Endothelial cell of umbilical vein (primary cell): Measurements from ENCODE around the gene GPR34. TPM values are rescaled to one million over a fixed set of nuclear protein-coding genes. Genes with fewer than 3 reads are reported as not detected.
"Not testable (repeated sequence)": the region's sequence is repeated elsewhere in the genome, so short reads cannot be mapped to it uniquely, and the experiment has no call there.

Source experiments
- Bru-seq: library from RNA; stranded (reverse); fragments of 400-500 nt; gene quantifications from one replicate; lab custom pipeline; 2021; lab: Mats Ljungman, UMichigan
- BruChase-seq, 2 experiments: library from RNA; stranded (reverse); fragments of 400-500 nt; gene quantifications; one replicate each; lab custom pipeline; 2021; lab: Mats Ljungman, UMichigan
- BruUV-seq: library from RNA; stranded (reverse); fragments of 400-500 nt; replicated peaks from 2 replicates; lab custom pipeline; 2021; lab: Mats Ljungman, UMichigan
- CTCF ChIA-PET: fragments of 300-600, 350-600 bp; sonication (Branson Sonifier 250); formaldehyde crosslinking; loops from one replicate; lab custom pipeline; 2021; ENCODE audit warnings: antibody characterized with exemption, inconsistent platforms; lab: Charles Lee
- POLR2A ChIA-PET: fragments of 300-600, 350-600 bp; sonication (Branson Sonifier 250); formaldehyde crosslinking; loops from one replicate; lab custom pipeline; 2021; ENCODE audit warnings: antibody characterized with exemption, inconsistent platforms; lab: Charles Lee
- DNase-seq: peaks from one replicate; pipeline ENCODE4 v3.0.0-alpha.2; 2011; ENCODE audit warnings: low read depth, low spot score
- FAIRE-seq: peaks from 2 replicates; lab custom pipeline; 2011; peaks lifted over from hg19 to GRCh38; lab: Jason Lieb, UNC
- H2AFZ ChIP-seq: 2 replicates; pipeline ENCODE4 v1.6.0; 2012; ENCODE audit warnings: low read depth, low read length, control low read depth, inconsistent platforms
- H3K27ac ChIP-seq: 2 replicates; pipeline ENCODE4 v1.5.1; 2011; ENCODE audit warnings: low read depth, mild to moderate bottlenecking, control low read depth, low read length, moderate library complexity; ENCODE audit not compliant: insufficient read depth
- H3K27me3 ChIP-seq, 2 experiments: 2 replicates each; pipeline versions ENCODE4 v1.6.0 to v1.6.1; 2011; ENCODE audit warnings: low read length in 2 of 2, mixed read lengths in 1 of 2; ENCODE audit not compliant: control insufficient read depth in 2 of 2, insufficient read depth in 2 of 2
- H3K36me3 ChIP-seq, 2 experiments: 2 replicates in 1 of 2; 3 replicates in 1 of 2; pipeline ENCODE4 v1.5.1; 2011; ENCODE audit warnings: low read length in 2 of 2, mild to moderate bottlenecking in 1 of 2, moderate library complexity in 1 of 2; ENCODE audit not compliant: control insufficient read depth in 2 of 2, insufficient read depth in 2 of 2; ENCODE audit errors: extremely low read depth in 1 of 2
- H3K4me1 ChIP-seq: 3 replicates; pipeline ENCODE4 v1.5.1; 2011; ENCODE audit warnings: mild to moderate bottlenecking, low read length; ENCODE audit not compliant: control insufficient read depth, insufficient read depth; ENCODE audit errors: extremely low read depth
- H3K4me2 ChIP-seq: 2 replicates; pipeline ENCODE4 v1.6.1; 2011; ENCODE audit warnings: low read length, control low read depth, mixed read lengths; ENCODE audit not compliant: insufficient read depth
- H3K4me3 ChIP-seq, 3 experiments: fragments of 200-600 bp in 1 of 3; sonication (generic), shearing (Covaris generic) in 1 of 3; replicated peaks in 1 of 3; 2 replicates each; pipeline ENCODE4 v1.5.1; 2011 to 2016; ENCODE audit warnings: control low read depth in 3 of 3, low read length in 3 of 3, mild to moderate bottlenecking in 2 of 3, inconsistent platforms in 1 of 3, low read depth in 1 of 3, moderate library complexity in 1 of 3; ENCODE audit not compliant: insufficient read depth in 1 of 3
- H3K79me2 ChIP-seq: 2 replicates; pipeline ENCODE4 v1.6.0; 2012; ENCODE audit warnings: low read length, inconsistent platforms; ENCODE audit not compliant: control insufficient read depth, insufficient read depth
- H3K9ac ChIP-seq: replicated peaks from 2 replicates; pipeline ENCODE3; 2011; ENCODE audit warnings: low read length, control low read depth; ENCODE audit not compliant: insufficient read depth; ENCODE audit errors: extremely low read depth
- H3K9me1 ChIP-seq: replicated peaks from 3 replicates; pipeline ENCODE4 v1.6.0; 2011; ENCODE audit warnings: mild to moderate bottlenecking, low read length; ENCODE audit not compliant: control insufficient read depth, insufficient read depth; ENCODE audit errors: extremely low read depth
- H3K9me3 ChIP-seq: replicated peaks from 2 replicates; pipeline ENCODE4 v1.5.1; 2012; ENCODE audit warnings: low read length, inconsistent platforms; ENCODE audit not compliant: control insufficient read depth, insufficient read depth
- H4K20me1 ChIP-seq: replicated peaks from 2 replicates; pipeline ENCODE3; 2011; ENCODE audit warnings: mild to moderate bottlenecking, low read length; ENCODE audit not compliant: control insufficient read depth, insufficient read depth; ENCODE audit errors: extremely low read depth
- CTCF ChIP-seq, 2 donors: IDR thresholded peaks; 1 replicate in 1 of 2; 2 replicates in 1 of 2; pipeline ENCODE4 v1.5.1; 2011; ENCODE audit warnings: low read length in 2 of 2, mild to moderate bottlenecking in 2 of 2, moderate library complexity in 2 of 2, control low read depth in 1 of 2, inconsistent platforms in 1 of 2, low read depth in 1 of 2; ENCODE audit not compliant: insufficient read depth in 1 of 2; ENCODE audit errors: extremely low read depth in 1 of 2
- EZH2 ChIP-seq: IDR thresholded peaks from 2 replicates; pipeline ENCODE4 v1.6.1; 2012; ENCODE audit warnings: borderline replicate concordance, low read depth, mild to moderate bottlenecking, moderate library complexity, low read length, inconsistent platforms; ENCODE audit not compliant: severe bottlenecking
- FOS ChIP-seq: IDR thresholded peaks from 2 replicates; pipeline ENCODE4 v1.6.1; 2011; ENCODE audit warnings: mild to moderate bottlenecking, low read length, moderate library complexity, borderline replicate concordance; ENCODE audit not compliant: insufficient read depth
- GATA2 ChIP-seq: IDR thresholded peaks from 2 replicates; pipeline ENCODE4 v1.7.0; 2011; ENCODE audit warnings: low read depth, mild to moderate bottlenecking, moderate library complexity, mixed read lengths, low read length; ENCODE audit not compliant: insufficient read length, insufficient read depth
- JUN ChIP-seq: IDR thresholded peaks from 2 replicates; pipeline ENCODE4 v1.6.1; 2011; ENCODE audit warnings: borderline replicate concordance, low read depth; ENCODE audit not compliant: insufficient read length, insufficient read depth
- MAX ChIP-seq: IDR thresholded peaks from 2 replicates; pipeline ENCODE4 v1.6.1; 2011; ENCODE audit not compliant: insufficient read depth, insufficient read length
- POLR2A ChIP-seq: IDR thresholded peaks from 2 replicates; pipeline ENCODE4 v1.6.1; 2012; ENCODE audit warnings: low read depth, mild to moderate bottlenecking, control low read depth, low read length
- POLR2AphosphoS5 ChIP-seq: IDR thresholded peaks from 2 replicates; pipeline ENCODE4 v1.6.1; 2012; ENCODE audit warnings: low read depth, mild to moderate bottlenecking, control low read depth, low read length, moderate library complexity; ENCODE audit not compliant: insufficient read depth
- dilution Hi-C: fragments of 300-500 bp; cut with MboI; formaldehyde crosslinking; loops from one replicate; pipeline ENCODE4 v1.15.0; 2019; ENCODE audit warnings: low sequenced_read_pairs; ENCODE audit not compliant: extremely low pct_ligation_motif_present
- intact Hi-C: fragments of 100-400 bp; cut with micrococcal nuclease; formaldehyde crosslinking; loops from one replicate; pipeline ENCODE4 v1.10.0; 2022
- long read RNA-seq: library from polyadenylated mRNA; stranded (forward); transcript quantifications from one replicate; pipeline ENCODE4 v2.0.0, GENCODE V29; 2021
- polyA minus RNA-seq, 3 experiments: library from RNA; depleted of rRNA, polyadenylated mRNA; stranded (reverse); fragments of >200 nt; gene quantifications; 1 replicate in 1 of 3; 2 replicates in 2 of 3; pipeline ENCODE4 v1.2.3, GENCODE V29; 2011
- polyA plus RNA-seq, 4 experiments: library from polyadenylated mRNA; depleted of rRNA in 3 of 4; stranded (reverse) in 3 of 4; unstranded in 1 of 4; fragments of >200 nt; gene quantifications; 2 replicates each; pipeline versions ENCODE4 v1.2.1 to v1.2.3, GENCODE V29; 2011 to 2012; ENCODE audit warnings: missing spikeins in 1 of 4
- total RNA-seq: library from RNA; stranded (reverse); gene quantifications from 2 replicates; pipeline ENCODE4 v1.2.3, GENCODE V29; 2021

Gene GPR34, protein sequence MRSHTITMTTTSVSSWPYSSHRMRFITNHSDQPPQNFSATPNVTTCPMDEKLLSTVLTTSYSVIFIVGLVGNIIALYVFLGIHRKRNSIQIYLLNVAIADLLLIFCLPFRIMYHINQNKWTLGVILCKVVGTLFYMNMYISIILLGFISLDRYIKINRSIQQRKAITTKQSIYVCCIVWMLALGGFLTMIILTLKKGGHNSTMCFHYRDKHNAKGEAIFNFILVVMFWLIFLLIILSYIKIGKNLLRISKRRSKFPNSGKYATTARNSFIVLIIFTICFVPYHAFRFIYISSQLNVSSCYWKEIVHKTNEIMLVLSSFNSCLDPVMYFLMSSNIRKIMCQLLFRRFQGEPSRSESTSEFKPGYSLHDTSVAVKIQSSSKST
- total RNA-seq = not detected in 2 replicates
- polyA plus RNA-seq = not detected in 2 replicates
- polyA plus RNA-seq (2011; cell fraction: cytosol; rRNA removed) = not detected in 2 replicates
- polyA plus RNA-seq (2011; cell fraction: nucleus; rRNA removed) = not detected in 2 replicates
- polyA plus RNA-seq (2012) = not detected in 2 replicates
- polyA minus RNA-seq = not detected in 2 replicates
- polyA minus RNA-seq (2011; cell fraction: cytosol; rRNA and poly(A)+ RNA removed) = not detected
- polyA minus RNA-seq (2011; cell fraction: nucleus; rRNA and poly(A)+ RNA removed) = not detected in 2 replicates
- not detected for Bru-seq, nascent RNA
- not detected for BruChase-seq, experiment 1, labeled RNA remaining after a 6-hour chase
- not detected for BruChase-seq, experiment 2, labeled RNA remaining after a 2-hour chase
- long read RNA-seq, partial matches to known transcripts = 0 of 1 reads
- long read RNA-seq, other reads (novel, unspliced or antisense) = 1 of 1 reads

GRCh38 chrX:41688835-41689234 lies at the start of gene GPR34:
TSS of gene GPR34 (plus strand) at chrX:41688973. CDS start at chrX:41695634, 6,661 bp downstream.
- H3K27ac ChIP-seq = no peak within 1 kb of the TSS
- H3K79me2 ChIP-seq = no peaks in the 10 kb centered on the region
- intact Hi-C loops (no loop called here), dilution Hi-C loops (no loop called here)
- POLR2A ChIA-PET = no interaction called here
- BruUV-seq = no TSS peak
- H3K4me3 ChIP-seq = no peak within 1 kb of the TSS
- H3K9me1 ChIP-seq = no peaks in the 10 kb centered on the region
- DNase-seq (no peak), FAIRE-seq (no peak)
- H3K9ac ChIP-seq = no peak within 1 kb of the TSS
- no peaks in the 10 kb centered on the region for H3K36me3 ChIP-seq
- H2AFZ ChIP-seq = no peak within 1 kb of the TSS
- CTCF ChIA-PET = no interaction called here
- TF ChIP-seq GATA2 (no peak), POLR2A (no peak), POLR2AphosphoS5 (no peak), MAX (no peak), CTCF (IDR thresholded peaks at IDR 0.05; ENCODE audit: extremely low read depth in 1 of 2, insufficient read depth in 1 of 2, low read depth in 1 of 2, low read length in 2 of 2) (no peak), JUN (no peak), EZH2 (no peak), FOS (no peak)
- H3K4me1 ChIP-seq = no peaks in the 10 kb centered on the region
- no peaks in the 10 kb centered on the region for H3K27me3 ChIP-seq
- H4K20me1 ChIP-seq = no peaks in the 10 kb centered on the region
- H3K4me2 ChIP-seq = no peak within 1 kb of the TSS
- no peaks in the 10 kb centered on the region for H3K9me3 ChIP-seq

DNA sequence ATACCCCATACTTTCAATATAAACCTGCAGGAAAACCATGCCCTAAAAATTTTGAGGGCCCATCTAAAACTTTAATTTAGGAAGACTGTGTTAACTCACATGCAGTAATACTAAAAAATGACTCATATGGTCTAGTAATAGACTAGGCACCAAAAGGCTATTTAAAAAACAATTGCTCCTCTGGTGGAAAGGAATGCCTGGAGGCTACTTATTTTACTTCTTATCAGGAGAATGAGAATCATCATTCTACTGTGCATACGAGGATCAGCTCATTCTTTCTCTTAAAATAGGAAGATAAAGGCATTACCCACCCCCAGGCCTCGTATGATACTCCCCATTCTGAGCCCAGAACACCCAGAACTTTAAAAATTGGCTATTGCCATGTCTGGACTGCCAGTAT lies 42.6 kb upstream of the GPR34 start:
- H3K9ac ChIP-seq, H3K27ac ChIP-seq, DNase-seq, H3K4me2 ChIP-seq, BruUV-seq, CTCF ChIA-PET, H3K9me1 ChIP-seq, dilution Hi-C loops, H3K4me3 ChIP-seq, H3K36me3 ChIP-seq, H3K9me3 ChIP-seq, POLR2A ChIA-PET, H3K4me1 ChIP-seq, H3K79me2 ChIP-seq, H3K27me3 ChIP-seq, H2AFZ ChIP-seq, FAIRE-seq, H4K20me1 ChIP-seq, intact Hi-C loops: not testable (repeated sequence)
